Calu3 (cell line): ENCODE results near the gene BIN1. TPM values are rescaled to one million over a fixed set of nuclear protein-coding genes. Genes with fewer than 3 reads are reported as not detected.

Source experiments
- BruUV-seq: library from RNA; stranded (reverse); fragments of 400-500 nt; replicated peaks from 2 replicates; lab custom pipeline; 2021; lab: Mats Ljungman, UMichigan
- CTCF ChIA-PET: fragments of 300-600 bp; sonication (Branson Sonifier 250); formaldehyde crosslinking; loops from one replicate; lab custom pipeline; 2022; ENCODE audit warnings: antibody characterized with exemption; lab: Charles Lee
- DNase-seq: peaks from one replicate; pipeline ENCODE4 v3.0.0; 2022
- H3K27ac Mint-ChIP-seq: one replicate; pipeline ENCODE4 v1.8.0; 2022; ENCODE audit warnings: mixed read lengths; ENCODE audit not compliant: unreplicated experiment
- H3K27me3 Mint-ChIP-seq: one replicate; pipeline ENCODE4 v1.8.0; 2022; ENCODE audit warnings: mixed read lengths; ENCODE audit not compliant: unreplicated experiment
- H3K36me3 Mint-ChIP-seq: one replicate; pipeline ENCODE4 v1.8.0; 2022; ENCODE audit warnings: mild to moderate bottlenecking, moderate library complexity, mixed read lengths; ENCODE audit not compliant: insufficient read depth, unreplicated experiment
- H3K4me1 Mint-ChIP-seq: one replicate; pipeline ENCODE4 v1.8.0; 2022; ENCODE audit warnings: mild to moderate bottlenecking, low read depth, mixed read lengths; ENCODE audit not compliant: unreplicated experiment
- H3K4me3 Mint-ChIP-seq: one replicate; pipeline ENCODE4 v1.8.0; 2022; ENCODE audit warnings: mild to moderate bottlenecking, low read depth, moderate library complexity, mixed read lengths; ENCODE audit not compliant: unreplicated experiment
- H3K9me3 Mint-ChIP-seq: one replicate; pipeline ENCODE4 v1.8.0; 2022; ENCODE audit warnings: low read depth, mixed read lengths; ENCODE audit not compliant: unreplicated experiment
- intact Hi-C: fragments of 100-400 bp; cut with micrococcal nuclease; formaldehyde crosslinking; loops from one replicate; pipeline ENCODE4 v1.10.0; 2022; ENCODE audit not compliant: unreplicated experiment
- total RNA-seq: library from RNA; stranded (reverse); gene quantifications from 2 replicates; pipeline ENCODE4 v1.2.3, GENCODE V29; 2022
- TF ChIP-seq, protein P1 (sequence below): fragments of 200-600 bp; IDR thresholded peaks from one replicate; pipeline ENCODE4 v1.8.0; 2022; ENCODE audit warnings: antibody characterized with exemption; ENCODE audit not compliant: unreplicated experiment

BIN1 gene
- total RNA-seq, 1 experiment from 2014 or later = 52.8 TPM

DNA sequence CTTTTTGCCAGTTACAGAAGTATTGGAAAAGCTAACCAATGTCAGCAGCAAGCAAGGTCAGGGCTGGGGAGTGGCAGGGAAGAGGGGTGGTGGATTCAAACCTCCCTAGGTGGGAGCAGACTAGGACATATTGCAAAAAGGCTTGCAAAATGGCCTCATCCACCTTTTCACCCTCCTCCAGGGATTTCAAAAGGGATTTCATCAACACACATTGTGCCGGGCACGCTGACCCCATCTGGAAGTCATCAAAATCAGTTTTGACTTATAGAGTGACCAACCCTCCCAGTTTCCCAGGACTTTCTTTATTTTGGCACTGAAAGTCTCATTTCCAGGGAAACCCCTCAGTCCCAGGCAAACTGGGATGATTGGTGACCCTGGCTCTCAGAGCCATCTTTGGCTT lies 94.7 kb downstream of the BIN1 start:
- BruUV-seq = no TSS peak
- DNase-seq = no peak
- no peaks in the 10 kb centered on the region for H3K4me1 Mint-ChIP-seq
- intact Hi-C loops = no loop called here
- CTCF ChIA-PET = no interaction called here
- no peaks in the 10 kb centered on the region for H3K36me3 Mint-ChIP-seq
- no peak overlapping the region for H3K27ac Mint-ChIP-seq
- no peak overlapping the region for H3K4me3 Mint-ChIP-seq
- TF ChIP-seq, protein P1, sequence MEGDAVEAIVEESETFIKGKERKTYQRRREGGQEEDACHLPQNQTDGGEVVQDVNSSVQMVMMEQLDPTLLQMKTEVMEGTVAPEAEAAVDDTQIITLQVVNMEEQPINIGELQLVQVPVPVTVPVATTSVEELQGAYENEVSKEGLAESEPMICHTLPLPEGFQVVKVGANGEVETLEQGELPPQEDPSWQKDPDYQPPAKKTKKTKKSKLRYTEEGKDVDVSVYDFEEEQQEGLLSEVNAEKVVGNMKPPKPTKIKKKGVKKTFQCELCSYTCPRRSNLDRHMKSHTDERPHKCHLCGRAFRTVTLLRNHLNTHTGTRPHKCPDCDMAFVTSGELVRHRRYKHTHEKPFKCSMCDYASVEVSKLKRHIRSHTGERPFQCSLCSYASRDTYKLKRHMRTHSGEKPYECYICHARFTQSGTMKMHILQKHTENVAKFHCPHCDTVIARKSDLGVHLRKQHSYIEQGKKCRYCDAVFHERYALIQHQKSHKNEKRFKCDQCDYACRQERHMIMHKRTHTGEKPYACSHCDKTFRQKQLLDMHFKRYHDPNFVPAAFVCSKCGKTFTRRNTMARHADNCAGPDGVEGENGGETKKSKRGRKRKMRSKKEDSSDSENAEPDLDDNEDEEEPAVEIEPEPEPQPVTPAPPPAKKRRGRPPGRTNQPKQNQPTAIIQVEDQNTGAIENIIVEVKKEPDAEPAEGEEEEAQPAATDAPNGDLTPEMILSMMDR = no peak
- peaks cover 2% of the 10 kb centered on the region for H3K9me3 Mint-ChIP-seq
- peaks cover 58% of the 10 kb centered on the region for H3K27me3 Mint-ChIP-seq

DNA sequence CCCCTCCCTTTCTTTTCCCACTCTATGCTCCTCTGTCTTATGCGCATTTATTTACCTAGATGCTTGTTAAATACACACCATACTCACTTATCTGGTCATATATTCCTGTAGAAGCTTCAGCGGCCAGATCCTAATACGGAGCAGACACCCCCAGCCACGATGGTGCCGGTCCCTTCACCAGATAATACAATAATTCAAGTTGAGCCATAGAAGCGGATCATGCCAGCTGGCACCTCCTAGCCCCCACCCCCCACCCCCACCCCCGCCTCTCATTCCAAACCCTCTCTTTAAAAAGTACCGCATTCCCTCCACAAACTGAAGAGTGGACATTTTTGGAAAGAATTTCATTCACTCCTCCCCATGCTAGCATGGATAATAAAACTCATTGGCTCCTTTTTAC lies 95.2 kb downstream of the BIN1 start:
- TF ChIP-seq, protein P1 = no peak
- peaks cover 58% of the 10 kb centered on the region for H3K27me3 Mint-ChIP-seq
- intact Hi-C loops = no loop called here
- no peaks in the 10 kb centered on the region for H3K36me3 Mint-ChIP-seq
- no peak for DNase-seq
- CTCF ChIA-PET = no interaction called here
- no peak overlapping the region for H3K27ac Mint-ChIP-seq
- H3K4me1 Mint-ChIP-seq = no peaks in the 10 kb centered on the region
- no peak overlapping the region for H3K4me3 Mint-ChIP-seq
- H3K9me3 Mint-ChIP-seq = peaks cover 2% of the 10 kb centered on the region
- no TSS peak for BruUV-seq

DNA sequence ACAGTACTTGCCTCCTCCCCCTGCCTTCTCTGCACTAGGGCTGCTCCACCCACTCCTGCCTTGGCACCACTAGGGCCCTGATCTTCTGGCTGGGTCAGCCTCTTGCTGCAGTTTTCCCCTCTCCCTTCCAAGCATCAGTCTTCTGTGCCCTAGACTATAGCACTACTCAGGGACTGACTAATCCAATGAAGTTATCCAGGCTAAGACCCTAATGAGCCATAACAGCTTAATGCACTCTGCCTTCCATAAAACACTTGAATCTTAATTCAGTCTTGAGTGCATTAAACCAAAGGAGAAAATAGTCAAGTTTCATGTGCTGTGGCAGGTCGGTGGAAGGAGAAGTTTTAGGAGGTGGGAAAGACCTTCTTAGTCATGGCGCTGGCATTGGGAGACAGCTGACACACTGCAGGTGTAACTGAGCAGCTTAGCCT lies 95.7 kb downstream of the BIN1 start:
- CTCF ChIA-PET = no interaction called here
- no peak for DNase-seq
- no TSS peak for BruUV-seq
- no peaks in the 10 kb centered on the region for H3K36me3 Mint-ChIP-seq
- no peaks in the 10 kb centered on the region for H3K4me1 Mint-ChIP-seq
- peaks cover 58% of the 10 kb centered on the region for H3K27me3 Mint-ChIP-seq
- H3K9me3 Mint-ChIP-seq = peaks cover 2% of the 10 kb centered on the region
- no peak overlapping the region for H3K4me3 Mint-ChIP-seq
- TF ChIP-seq, protein P1 = no peak
- intact Hi-C loops = no loop called here
- no peak overlapping the region for H3K27ac Mint-ChIP-seq

DNA sequence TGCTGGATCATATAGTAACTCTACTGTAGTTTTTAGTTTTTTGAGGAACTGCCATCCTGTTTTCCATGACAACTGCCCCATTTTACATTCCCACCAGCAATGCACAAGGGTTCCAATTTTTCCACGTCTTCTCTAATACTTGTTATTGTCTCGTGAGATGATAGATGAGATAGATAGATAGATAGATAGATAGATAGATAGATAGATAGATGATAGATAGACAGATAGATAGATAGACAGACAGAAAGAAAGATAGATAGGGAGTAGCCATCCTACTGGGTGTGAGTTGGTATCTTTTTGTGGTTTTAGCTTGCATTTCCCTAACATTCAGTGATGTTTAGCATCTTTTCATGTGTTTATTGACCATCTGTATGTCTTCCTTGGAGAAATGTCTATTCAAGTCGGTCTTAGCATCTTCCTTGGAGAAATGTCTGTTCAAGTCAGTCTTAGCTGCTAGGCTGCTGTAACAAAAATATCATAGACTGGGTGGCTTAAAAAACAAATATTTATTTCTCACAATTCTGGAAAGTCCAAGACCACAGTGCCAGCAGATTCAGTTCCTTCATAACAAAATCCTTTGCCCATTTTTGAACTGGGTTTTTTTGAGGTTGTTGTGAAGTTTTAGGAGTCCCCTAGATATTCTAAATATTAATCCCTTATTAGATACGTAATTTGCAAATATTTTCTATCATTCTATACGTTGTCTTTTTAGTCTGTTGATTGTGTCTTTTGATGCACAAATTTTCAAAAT lies 98.5 kb downstream of the BIN1 start:
- H3K4me3 Mint-ChIP-seq = no peak overlapping the region
- H3K36me3 Mint-ChIP-seq = no peaks in the 10 kb centered on the region
- H3K4me1 Mint-ChIP-seq = no peaks in the 10 kb centered on the region
- H3K27me3 Mint-ChIP-seq = peaks cover 40% of the 10 kb centered on the region
- CTCF ChIA-PET = no interaction called here
- no peak overlapping the region for H3K27ac Mint-ChIP-seq
- H3K9me3 Mint-ChIP-seq = peaks cover 2% of the 10 kb centered on the region
- no TSS peak for BruUV-seq
- no peak for DNase-seq
- TF ChIP-seq, protein P1 = no peak
- intact Hi-C loops = no loop called here
